Stimulated activated CD4-positive, alpha-beta T cell treated with anti-CD3 and anti-CD28 coated beads, Interleukin-15, amount 100 ng/mL, for 48 hours (primary cell): ENCODE results near the gene MAP3K4.
A peak's percentile ranks its signal among the peaks of the same experiment; 100 is the strongest.

Experiments used
- DNase-seq, 2 donors: peaks; one replicate each; pipeline ENCODE4 v3.0.0-alpha.2; 2020; ENCODE audit warnings: low read depth in 2 of 2

The MAP3K4 gene, protein sequence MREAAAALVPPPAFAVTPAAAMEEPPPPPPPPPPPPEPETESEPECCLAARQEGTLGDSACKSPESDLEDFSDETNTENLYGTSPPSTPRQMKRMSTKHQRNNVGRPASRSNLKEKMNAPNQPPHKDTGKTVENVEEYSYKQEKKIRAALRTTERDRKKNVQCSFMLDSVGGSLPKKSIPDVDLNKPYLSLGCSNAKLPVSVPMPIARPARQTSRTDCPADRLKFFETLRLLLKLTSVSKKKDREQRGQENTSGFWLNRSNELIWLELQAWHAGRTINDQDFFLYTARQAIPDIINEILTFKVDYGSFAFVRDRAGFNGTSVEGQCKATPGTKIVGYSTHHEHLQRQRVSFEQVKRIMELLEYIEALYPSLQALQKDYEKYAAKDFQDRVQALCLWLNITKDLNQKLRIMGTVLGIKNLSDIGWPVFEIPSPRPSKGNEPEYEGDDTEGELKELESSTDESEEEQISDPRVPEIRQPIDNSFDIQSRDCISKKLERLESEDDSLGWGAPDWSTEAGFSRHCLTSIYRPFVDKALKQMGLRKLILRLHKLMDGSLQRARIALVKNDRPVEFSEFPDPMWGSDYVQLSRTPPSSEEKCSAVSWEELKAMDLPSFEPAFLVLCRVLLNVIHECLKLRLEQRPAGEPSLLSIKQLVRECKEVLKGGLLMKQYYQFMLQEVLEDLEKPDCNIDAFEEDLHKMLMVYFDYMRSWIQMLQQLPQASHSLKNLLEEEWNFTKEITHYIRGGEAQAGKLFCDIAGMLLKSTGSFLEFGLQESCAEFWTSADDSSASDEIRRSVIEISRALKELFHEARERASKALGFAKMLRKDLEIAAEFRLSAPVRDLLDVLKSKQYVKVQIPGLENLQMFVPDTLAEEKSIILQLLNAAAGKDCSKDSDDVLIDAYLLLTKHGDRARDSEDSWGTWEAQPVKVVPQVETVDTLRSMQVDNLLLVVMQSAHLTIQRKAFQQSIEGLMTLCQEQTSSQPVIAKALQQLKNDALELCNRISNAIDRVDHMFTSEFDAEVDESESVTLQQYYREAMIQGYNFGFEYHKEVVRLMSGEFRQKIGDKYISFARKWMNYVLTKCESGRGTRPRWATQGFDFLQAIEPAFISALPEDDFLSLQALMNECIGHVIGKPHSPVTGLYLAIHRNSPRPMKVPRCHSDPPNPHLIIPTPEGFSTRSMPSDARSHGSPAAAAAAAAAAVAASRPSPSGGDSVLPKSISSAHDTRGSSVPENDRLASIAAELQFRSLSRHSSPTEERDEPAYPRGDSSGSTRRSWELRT (N-terminal part only)

DNA sequence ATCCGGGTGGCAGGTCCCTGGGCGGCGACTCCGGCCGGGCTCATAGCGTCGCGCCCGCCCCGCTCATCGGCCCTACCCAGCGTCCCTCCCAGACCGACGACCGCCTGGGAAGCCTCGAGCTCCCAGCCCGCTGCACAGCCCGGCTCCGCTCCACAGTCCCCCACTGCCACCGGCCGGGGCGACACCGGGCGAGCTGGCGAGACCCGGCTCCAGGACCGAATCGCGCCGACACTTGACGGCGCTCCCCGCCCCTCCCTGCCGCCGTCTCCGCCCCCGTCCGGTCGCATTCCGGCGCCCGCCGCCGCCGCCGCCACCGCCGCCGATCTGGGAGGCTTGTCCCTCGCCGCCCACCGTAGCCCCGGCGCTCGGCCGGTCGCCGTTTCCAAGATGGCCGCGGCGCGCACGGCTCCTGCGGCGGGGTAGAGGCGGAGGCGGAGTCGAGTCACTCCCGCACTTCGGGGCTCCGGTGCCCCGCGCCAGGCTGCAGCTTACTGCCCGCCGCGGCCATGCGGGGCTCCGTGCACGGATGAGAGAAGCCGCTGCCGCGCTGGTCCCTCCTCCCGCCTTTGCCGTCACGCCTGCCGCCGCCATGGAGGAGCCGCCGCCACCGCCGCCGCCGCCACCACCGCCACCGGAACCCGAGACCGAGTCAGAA lies at the start of gene MAP3K4:
MAP3K4 (plus strand) TSS at position 364 of the 655 bp plus-strand sequence; CDS start at position 527, 163 bp downstream.
- DNase-seq, result peak; percentile 65 to 72

DNA sequence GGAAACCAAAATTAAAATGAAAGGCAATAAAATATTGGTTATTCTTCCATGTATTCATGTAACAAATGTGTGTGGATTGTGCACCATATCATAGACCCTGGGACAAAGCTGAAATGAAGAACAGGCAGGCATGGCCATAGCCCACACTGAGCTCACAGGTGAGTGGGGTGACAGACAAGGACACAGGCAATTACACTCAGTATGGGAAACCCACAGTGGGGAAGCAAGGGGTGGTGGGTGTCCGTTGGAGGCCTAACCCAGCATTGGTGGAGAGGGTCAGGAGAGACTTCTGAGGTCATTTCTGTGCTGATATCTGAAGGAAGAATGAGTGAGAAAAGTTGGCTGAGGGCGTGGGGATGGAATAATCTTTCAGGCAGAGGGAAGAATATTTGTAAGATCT lies 47.6 kb upstream of the MAP3K4 start:
- DNase-seq, result no peak

DNA sequence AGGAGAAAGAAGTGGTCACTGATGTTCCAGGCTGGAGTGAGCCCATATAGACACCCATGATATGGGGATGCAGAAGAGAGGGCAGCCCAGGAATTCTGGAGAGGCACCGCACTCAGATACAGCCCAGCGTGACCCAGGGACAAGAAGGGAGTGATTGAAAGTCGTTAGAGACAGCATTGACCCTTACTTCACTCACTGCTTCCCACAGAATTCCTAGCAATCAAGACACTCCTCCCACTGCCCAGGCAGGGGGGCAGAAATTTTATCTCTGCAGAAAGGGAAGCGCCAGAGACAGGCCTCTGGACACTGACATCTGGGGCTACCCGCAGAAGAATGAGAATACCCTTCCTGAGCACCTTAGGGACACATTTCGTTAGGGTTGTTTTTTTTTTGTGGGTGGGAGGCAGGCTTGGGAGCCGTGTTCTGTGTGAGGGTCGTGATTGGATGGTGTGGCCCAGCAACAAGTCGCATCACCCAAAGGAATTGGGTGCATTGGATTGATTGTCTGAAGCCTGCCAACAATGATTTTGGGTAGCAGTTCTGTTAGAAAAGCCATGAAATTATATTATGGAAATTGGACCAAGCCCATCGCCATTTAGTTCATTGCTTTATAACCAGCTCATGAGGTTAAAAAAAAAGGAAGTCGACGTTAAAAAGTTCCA lies 45.9 kb upstream of the MAP3K4 start:
- DNase-seq, result no peak

DNA sequence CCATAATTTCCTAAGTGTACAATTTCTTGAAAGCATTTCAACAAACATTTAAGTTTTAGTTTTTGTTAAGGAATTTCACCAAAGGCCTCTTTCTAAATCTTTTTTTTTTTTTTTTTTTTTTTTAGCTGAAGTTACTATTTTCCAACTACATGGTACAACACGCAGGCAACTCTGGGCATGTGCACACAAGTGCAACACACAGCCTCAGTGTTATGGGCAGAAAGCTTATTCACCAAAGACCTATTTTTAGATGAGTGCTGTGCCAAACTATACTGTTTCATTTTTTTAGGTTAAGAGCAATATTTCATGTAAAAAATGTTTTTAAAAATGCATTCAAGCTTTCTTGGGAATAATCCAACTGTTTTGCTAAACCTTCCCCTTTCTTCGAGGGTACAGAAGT lies 42.0 kb upstream of the MAP3K4 start:
- no peak for DNase-seq

DNA sequence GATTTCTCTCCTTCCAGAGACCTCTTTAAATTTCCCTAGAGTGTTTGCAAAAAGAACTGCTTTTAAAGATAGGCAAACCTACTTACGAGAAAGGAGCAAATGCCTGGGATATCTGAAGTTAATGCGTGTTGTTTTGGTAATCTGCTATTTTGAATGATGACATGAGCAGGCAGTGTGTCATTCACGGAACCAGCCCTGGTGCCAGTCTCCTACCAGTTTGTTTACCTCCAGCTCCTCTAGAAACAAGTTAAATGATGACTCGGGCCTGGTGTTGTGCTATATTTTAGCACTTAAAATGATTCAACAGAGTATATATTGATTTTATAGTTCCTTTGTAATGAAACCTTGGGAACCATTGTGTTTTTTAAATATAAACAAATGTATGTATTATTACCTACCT lies 41.1 kb upstream of the MAP3K4 start:
- no peak for DNase-seq

DNA sequence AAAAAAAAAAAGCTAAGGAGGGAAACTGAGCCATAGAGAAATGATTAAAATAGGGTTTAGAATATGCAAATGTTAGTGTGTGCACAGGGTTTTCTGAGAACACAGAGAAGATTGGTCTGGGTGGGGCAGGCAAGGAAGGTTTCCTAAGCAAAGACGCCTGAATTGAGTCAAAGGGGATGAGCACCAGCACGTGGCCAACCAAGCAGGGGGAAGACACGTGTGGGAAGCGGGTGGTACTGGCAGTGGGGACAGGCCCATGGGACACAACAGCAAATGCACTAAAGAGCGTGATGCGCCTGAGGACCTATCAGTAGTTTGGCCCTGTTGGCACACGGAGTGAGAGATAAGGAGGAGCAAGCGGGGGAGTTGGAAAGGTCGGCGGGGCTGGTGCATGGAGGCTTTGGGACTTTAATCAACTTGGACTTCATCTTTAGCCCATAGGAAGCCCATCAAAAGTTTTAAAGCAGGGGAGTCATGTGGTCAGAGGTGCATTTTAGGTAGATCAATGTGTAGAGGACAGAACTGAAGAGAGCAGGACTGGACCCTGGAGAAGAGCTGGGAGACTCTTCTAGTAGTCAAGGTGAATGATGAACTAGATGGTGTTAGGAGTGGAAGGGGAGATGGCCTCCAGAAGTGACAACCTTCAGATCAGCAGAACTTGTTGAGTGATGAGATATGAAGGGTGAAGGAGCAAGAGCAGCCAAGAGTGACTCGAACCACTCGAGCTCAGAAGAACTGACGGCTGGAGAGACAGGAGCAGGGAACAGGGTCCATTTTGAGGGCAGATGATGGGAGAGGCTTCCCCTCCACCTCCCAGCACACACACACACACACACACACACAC lies 40.2 kb upstream of the MAP3K4 start:
- no peak for DNase-seq

DNA sequence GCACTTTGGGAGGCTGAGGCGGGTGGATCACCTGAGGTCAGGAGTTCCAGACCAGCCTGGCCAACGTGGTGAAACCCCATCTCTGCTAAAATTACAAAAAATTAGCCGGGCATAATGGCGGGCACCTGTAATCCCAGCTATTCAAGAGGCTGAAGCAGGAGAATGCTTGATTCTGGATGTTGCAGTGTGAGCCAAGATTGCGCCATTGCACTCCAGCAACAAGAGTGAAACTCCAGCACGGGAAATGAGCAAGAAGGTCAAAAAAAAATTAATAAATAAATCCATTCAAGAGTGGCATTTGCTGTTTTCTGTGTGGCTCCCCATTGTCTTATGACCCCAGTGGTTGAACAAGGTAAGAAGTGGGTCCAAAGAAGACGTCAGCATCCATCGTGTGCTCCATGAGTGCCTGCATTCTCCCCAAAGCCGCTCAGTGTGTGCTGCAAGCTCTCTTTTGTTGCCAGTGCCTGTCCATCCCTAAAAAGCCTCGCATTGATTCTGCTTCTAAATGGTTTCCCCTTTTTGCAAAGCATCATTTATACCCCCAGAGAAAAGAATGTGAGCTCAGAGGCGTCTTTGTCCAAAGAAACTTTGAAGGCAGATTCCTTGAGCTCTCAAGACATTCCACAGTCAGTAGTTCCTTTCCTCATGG lies 38.8 kb upstream of the MAP3K4 start:
- no peak for DNase-seq

DNA sequence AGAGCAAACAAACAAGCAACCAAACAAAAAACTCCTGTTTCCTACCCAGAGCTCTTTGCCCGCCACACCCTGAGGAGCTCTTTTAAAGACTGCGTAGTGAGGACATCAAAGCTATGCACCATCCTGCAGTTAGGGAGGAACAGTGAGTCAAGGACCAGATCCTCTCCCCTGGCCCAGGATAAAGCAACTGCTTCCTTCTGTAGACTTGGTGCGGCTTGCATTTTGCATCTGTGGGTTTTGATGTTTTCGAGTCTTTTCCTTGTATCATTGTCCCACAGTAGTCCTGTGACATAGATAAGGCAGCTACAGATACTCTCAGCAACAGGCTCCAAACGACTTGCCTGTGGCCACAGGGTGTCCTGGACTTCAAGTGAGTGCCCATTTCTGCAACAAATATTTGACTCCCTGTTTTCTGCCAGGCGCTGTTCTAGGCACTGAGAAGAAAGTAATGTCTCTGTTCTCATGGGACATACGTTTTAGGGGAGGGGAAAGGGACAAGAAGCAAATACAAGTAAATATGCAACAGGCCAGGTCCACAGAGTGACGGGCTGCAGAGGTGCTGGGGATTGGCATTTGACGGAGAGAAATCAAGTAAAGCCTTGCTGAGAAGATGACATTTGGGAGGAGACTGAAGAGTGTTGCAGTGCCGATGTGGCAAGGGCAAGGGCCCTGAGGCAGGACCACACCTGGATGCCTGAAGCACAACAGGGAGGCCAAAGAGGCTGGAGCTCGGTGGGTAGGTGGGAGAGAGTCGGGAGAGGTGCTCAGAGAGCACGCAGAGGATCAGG lies 35.9 kb upstream of the MAP3K4 start:
- DNase-seq, result no peak

DNA sequence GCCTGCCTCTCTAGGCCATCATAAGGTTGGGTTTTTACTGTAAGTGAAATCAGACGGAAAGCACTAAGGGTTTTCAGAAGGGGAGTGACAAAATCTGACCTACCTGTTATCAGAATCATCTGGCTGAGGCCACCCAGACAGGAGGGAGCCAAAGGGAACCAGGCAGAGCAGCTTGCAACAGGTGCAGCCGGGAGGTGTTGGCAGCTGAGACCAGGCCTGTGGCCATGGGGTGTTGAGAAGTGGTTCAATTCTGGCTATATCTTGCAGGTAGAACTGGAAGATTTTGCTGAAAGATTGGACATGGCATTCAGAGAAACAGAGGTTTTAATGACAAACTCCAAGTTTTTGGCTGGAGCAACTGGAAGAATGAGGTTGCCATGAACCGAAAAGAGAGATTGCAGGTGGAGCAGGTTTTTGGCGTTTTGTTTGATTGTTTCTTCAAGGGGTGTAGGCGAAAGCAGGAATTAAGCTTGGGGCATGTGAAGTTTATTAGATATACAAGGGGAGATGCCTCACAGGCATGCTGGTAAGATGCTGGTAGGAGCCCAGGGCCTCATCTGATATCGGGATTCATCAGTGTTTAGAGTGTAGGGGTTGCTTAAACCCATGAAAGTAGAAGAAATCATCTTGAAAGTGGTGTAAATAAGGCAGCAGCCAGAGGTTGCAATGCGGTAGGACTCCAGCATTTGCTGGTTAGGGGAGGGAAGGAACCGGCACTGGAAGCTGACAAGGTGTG lies 35.1 kb upstream of the MAP3K4 start:
- no peak for DNase-seq

DNA sequence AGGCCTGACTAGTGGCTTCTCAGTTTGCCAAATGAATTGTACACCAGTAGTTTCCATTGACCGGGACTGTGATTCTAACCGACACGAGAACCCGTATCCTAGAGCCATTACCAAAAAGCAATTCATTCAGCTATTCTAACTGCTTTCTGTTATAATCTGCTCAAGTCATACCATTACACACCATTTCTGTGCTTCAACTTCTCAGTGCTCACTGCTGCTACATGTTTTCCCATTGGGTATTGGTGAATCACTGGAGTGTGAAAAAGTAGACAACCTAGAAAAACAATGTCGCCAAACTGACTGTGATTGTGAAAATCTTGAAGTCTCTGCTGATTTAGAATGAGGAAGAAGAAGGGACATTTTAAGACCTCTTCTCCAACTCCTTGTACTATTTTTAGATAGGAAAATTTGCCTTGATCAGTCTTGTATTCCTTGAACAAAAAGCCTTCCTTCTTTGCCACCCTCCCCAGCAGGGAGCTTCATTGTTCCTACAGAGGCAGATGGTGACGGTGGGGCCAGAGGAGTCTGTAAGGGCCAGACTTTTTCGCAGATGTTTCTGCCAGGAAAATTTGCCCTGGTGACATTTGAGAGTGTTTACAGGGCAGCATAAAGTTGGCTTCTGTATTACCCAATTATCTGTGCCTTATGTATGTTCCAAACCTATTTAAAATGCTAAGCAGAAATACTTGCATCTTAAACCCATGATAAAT lies 31.7 kb upstream of the MAP3K4 start:
- DNase-seq, result no peak

DNA sequence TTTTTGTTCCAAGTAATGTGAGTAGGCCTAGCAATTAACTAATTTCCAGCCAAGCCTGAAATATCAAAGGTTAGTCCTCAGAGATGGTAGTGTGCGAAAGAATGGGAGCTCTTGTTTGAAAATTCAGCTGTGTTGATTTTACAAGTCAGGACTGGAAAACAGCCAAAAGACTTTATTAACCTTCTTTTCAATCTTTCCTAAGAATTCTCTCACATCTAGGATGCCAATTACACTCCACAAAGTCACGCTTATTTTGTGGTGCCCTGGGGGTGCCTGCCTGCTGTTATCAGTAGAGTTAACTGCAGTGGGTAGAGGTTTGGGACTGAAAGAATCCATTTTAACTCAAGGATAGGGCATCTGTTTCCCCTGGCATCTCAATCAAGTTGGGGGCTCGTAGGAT lies 30.7 kb upstream of the MAP3K4 start:
- DNase-seq, result no peak

DNA sequence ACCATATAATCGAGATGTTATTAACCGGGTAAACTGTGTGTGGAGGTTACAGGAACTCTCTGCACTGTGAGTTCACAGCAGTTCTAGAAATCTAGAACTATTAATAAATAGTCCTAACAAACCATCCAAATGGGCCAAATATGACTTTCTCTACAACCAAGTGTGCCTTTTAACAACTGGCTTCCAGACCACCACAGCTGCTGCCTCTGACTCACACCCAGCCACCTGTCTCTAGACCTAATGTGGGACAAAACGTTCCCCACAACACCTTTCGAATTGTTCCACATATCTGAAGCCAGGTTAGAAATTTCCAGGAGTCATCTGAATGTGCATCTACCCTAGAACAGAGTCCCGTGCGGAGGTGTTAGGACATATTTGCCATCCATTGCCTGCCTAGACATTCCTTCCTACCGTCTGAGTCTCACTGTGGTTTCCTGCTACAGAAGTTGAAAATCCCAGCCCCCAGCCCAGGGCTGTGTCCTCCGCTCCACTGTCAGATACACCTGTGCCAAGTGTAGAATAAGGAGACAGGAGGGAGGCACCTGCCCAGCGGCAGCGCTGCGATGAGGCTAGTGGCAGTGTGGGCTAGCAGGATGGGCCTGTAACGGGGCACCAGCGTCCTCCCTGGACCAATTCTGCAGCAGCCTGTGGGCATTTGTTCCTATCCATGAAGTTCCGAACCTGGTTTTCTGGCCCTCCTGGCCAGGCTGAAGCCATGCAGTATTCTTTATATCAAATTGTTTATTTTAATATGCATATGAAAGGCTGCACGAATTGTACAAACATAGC lies 28.5 kb upstream of the MAP3K4 start:
- DNase-seq, result no peak

DNA sequence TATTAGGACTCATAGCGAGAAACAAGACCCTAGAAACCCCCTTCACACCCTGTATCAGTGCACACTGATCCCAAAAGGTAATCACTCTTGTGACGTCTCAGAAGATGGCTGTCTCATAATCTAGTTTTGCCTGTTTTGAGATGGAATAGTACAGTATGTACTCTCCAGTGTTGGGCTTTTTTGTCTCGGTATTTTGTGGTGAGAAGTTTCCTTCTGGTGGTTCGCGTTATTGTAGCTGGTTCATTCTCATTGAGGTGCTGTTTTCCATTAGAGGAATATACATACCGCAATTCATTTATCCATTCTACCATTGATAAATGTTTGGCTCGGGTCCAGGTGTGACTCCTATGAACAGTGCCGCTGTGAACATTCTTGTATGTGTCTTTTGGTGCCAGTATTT lies 27.9 kb upstream of the MAP3K4 start:
- no peak for DNase-seq

DNA sequence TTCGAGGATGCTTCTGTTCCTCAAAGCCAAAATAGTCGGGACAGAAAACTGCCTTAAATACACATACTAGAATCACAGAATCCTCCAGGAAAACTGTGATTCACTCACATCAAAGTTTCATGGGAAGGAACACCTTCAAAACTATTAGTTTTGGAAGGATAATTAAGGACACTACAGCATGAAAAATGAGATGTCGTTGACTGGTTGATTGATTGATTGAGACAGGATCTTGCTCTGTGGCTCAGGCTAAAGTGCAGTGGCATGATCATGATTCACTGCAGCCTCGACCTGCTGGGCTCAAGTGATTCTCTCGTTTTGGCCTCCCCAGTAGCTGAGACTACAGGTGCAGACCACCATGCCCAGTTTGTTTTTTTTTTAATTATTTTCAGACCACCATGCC lies 25.7 kb upstream of the MAP3K4 start:
- DNase-seq, result no peak

DNA sequence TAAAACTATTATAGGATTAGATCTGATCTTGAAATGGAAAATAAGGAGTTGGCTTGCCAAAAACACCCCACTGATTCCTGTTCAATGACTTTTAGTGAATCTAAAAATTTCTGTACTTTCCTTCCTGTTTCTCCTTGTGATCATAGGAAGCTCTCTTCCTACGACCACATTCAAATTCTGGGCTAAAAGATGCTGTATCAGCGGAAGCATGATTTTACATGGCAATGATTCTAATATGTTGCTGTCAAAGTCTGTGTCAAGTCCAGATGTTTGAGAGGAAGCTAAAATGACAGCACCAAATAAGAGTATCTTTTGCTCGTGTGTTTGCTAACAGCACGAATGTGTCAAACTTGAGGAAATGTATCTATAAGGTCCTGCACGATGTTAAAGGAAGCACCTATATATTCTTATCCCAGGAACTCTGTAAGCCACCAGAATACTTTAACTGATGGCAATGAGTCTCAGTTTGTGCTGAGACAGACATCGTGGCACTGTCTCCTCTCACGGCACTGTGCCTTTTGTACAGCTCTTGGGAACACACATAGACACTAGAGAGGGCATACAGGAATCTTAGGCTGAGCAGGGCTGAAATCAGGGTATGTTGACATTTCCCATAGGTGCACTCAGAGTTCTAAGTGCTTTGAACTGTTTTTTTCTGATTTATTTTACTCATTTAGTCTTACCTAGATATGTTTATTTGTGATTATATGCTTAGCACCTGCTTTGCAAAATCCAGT lies 24.9 kb upstream of the MAP3K4 start:
- DNase-seq, result no peak

DNA sequence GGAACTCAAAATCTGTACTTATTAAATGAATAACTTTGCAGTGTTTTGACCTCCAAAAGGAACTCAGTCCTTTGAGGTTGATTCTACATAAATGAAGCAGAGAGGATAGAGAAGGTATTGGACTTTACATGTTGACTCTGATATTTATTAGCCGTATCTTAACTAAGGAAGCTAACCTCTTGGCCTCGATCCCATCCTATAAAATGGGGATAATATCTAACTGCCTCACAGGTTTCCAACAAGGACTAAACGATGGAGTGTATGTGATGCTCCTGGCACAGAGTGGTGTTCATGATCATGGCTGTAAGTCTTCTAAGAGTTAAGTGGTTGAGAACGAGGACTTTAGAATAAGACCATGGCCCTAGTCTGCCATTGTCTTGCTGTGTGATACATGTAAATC lies 24.2 kb upstream of the MAP3K4 start:
- no peak for DNase-seq
